ENCODE data around the gene RANGAP1.
A peak's percentile ranks its signal among the peaks of the same experiment; 100 is the strongest.

Gene RANGAP1

DNA sequence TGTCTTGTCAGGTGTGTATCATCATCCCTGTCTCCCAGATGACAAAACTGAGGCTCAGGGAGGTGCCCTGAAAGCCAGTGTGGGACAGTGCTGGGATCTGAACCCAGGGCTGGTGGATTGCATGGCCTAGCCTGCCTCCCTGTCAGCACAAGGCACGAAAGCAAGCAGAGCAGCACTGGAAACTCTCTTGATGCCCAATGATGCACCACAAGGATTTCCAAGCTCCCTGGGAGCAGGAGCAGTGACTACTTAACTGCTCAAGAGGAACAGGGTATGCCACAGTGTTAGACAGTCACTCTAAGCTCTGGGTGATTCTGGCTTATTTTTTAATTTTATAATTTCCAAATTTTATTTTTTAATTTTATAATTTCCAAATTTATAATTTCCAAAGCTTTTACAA, 24.3 kb upstream of the RANGAP1 start:
- no peak for DNase-seq (ENCODE audit: low read depth)
- TF ChIP-seq CTCF (IDR thresholded peaks at IDR 0.05; ENCODE audit: control insufficient read depth, extremely low read depth, insufficient read depth): no peak
- no peak overlapping the region for H3K4me3 ChIP-seq (ENCODE audit: low read depth, low read length)

- TF ChIP-seq CTCF (IDR thresholded peaks at IDR 0.05; ENCODE audit: control insufficient read depth, extremely low read depth, insufficient read depth): no peak
- H3K4me3 ChIP-seq (ENCODE audit: low read depth, low read length): no peak overlapping the region
- DNase-seq (ENCODE audit: low read depth): no peak
Measured at GRCh38 chr22:41308544-41308947, 22.6 kb upstream of the RANGAP1 start.

- no peak for TF ChIP-seq CTCF (IDR thresholded peaks at IDR 0.05; ENCODE audit: control insufficient read depth, extremely low read depth, insufficient read depth)
Measured at GRCh38 chr22:41308054-41308453, 22.1 kb upstream of the RANGAP1 start.

DNA sequence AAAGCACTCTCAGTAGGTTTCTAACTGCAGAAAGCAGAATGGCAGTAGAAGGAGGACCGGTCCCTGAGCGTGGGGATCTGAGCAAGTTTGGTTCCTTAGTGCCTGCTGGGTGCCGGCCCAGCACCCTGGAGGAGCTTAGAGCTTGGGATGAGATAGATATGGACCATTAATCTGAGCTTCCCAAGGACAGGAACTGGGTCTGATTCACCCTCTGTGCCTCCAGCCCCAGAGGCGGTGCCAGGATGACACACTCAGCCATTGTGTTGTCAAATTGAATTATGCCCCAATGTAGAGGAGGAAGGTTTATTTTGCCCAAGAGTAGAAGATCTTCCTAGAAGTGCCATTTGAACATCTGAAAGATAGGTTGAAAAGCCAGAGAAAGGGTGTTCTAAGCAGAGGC, 19.7 kb upstream of the RANGAP1 start:
- H3K4me3 ChIP-seq (ENCODE audit: low read depth, low read length): no peak overlapping the region
- no peak for TF ChIP-seq CTCF (IDR thresholded peaks at IDR 0.05; ENCODE audit: control insufficient read depth, extremely low read depth, insufficient read depth)
- DNase-seq (ENCODE audit: low read depth): no peak

More at GRCh38 chr22:41308054-41308453, 22.1 kb upstream of the RANGAP1 start:
- H3K4me3 ChIP-seq (ENCODE audit: low read depth, low read length): no peak overlapping the region
- no peak for DNase-seq (ENCODE audit: low read depth)

DNA sequence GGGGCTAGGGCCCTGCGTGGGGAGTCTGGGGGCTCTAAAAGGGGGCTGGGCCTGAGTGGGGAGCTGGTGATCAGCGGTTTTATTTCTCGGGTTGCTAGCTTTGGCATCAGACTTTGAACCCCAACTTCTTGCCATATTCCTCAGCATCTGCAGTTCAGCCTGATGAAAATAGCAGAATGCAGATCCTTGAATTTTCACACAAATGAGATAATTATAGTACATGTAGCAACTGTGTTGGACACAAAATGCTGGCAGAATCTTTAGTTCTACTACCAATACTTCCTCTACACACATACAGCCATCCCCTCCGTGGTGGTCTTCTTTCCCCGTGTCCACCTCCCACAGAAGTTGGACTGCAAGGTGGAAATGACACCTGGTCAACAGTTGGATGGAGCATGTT, 16.8 kb upstream of the RANGAP1 start:
- no peak for DNase-seq (ENCODE audit: low read depth)
- no peak for TF ChIP-seq CTCF (IDR thresholded peaks at IDR 0.05; ENCODE audit: control insufficient read depth, extremely low read depth, insufficient read depth)
- H3K4me3 ChIP-seq (ENCODE audit: low read depth, low read length): peak overlapping the region; percentile 91

GRCh38 chr22:41302021-41302767, 16.2 kb upstream of the RANGAP1 start:
- H3K4me3 ChIP-seq (ENCODE audit: low read depth, low read length): peak overlapping the region; percentile 91
- DNase-seq (ENCODE audit: low read depth): no peak
- no peak for TF ChIP-seq CTCF (IDR thresholded peaks at IDR 0.05; ENCODE audit: control insufficient read depth, extremely low read depth, insufficient read depth)

Data from LNCaP clone FGC (cell line).